HG03108 (cell line): ENCODE measurements around the gene PRKCB.
"Not testable (repeated sequence)": the region's sequence is repeated elsewhere in the genome, so short reads cannot be mapped to it uniquely, and the experiment has no call there.

ENCODE experiments used
- ATAC-seq: cut with Tn5 transposase; IDR thresholded peaks from one replicate; pipeline ENCODE4 v1.9.1; 2021; ENCODE audit warnings: moderate library complexity; ENCODE audit not compliant: unreplicated experiment

Gene PRKCB

GRCh38 chr16:23901178-23902033 lies 65.6 kb downstream of the PRKCB start:
- no peak for ATAC-seq

DNA sequence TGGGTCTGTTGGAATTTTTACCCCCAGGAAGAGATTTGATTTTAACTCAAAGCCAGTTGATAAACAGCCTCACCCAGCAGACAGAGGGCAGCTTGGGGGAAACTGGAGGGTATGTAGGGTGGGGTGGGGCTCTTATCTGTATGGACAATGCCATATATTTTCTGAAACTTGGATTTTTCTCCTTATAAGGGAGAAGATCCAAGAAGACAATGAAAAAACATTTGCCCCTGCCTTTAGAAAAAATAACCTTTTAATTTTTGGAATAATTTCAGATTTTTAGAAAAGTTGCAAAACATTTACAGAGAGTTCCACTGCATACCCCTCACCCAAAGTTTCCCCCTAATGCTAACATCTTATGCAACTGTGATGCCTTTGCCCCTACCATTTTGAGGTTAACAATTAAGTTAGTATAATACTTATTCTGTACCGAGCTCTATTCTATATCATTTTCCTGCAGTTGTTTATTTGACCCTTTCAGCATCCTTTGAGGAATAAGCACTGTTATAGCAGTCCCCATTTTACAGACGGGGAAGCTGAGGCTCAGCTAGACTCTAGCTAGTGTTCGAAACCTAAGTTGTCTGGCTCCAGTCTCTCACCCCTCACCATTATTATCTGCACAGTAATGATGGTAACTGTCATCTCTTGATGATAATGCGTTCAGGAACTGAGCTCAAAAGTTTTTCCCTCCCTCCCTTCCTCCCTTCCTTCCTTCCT lies 66.4 kb downstream of the PRKCB start:
- no peak for ATAC-seq

- ATAC-seq = no peak
Observed at GRCh38 chr16:23902748-23903414, 67.1 kb downstream of the PRKCB start.

GRCh38 chr16:23905027-23905426 lies 69.2 kb downstream of the PRKCB start:
- ATAC-seq = no peak

DNA sequence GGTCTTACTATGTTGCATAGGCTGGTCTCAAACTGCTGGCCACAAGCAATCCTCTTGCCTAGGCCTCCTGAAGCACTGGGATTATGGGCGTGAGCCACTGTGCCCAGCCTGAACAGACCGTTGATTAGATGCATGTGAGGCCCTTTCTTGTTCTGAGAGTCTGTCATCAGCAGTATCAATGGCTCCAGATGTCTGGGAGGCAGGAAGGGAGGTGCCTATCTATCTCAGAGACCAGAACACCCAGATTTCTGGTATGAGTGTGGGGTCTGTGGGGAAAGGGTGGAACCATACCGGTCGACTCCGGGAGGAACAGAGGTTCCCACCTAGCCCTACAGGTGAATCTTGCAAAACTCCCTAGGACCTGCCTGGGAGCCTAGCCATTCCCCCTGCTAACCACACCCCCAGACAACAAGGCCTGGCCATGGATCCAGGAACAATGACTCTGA lies 71.7 kb downstream of the PRKCB start:
- no peak for ATAC-seq

- ATAC-seq = no peak
Observed at GRCh38 chr16:23907903-23908302, 72.1 kb downstream of the PRKCB start.

DNA sequence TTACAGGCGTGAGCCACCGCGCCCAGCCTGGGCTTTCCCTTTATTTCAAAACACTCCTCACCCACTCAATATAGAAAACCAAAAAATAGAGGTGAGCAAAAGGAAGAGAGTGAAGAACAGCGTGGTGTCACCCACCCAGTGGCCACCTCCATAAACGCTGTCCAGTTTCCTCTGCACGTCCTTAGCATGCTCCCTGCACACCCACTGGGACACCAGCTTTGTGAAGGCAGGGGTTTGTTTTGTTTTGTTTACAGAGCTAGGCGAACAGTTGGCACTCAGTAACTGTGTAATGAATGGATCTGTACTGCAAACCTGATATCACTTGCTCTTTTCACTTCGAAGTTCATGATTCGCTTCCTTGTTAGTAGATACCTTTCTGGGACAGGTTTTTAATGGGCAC lies 73.0 kb downstream of the PRKCB start:
- ATAC-seq = no peak

DNA sequence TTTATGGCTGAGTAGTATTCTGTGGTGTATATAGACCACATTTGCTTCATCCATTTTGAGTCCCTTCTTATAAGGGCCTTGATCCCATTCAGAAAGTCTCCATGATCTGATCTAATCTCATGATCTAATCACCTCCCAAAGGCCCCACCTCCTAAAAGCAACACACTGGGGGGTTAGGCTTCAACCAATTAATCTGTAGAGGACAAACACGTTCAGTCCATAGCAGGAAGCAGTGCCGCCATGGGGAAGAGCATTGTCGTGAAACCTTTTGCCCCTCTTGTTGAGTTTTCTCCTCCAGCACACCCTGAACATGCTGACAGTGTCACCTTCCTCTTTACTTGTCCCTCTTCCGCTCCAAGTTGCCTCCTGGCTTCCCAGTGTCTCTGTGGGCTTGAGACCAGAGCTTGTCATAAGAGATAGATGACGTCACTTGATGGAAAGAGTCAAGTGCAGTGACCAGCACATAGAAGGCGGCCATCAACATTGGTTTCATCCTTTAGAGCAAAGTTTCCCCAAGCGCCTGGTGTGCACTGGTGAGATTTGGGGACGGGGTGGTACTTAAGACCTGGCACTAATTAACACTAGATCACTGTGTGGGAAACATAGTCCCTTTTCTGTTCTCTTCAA lies 74.1 kb downstream of the PRKCB start:
- ATAC-seq = no peak

DNA sequence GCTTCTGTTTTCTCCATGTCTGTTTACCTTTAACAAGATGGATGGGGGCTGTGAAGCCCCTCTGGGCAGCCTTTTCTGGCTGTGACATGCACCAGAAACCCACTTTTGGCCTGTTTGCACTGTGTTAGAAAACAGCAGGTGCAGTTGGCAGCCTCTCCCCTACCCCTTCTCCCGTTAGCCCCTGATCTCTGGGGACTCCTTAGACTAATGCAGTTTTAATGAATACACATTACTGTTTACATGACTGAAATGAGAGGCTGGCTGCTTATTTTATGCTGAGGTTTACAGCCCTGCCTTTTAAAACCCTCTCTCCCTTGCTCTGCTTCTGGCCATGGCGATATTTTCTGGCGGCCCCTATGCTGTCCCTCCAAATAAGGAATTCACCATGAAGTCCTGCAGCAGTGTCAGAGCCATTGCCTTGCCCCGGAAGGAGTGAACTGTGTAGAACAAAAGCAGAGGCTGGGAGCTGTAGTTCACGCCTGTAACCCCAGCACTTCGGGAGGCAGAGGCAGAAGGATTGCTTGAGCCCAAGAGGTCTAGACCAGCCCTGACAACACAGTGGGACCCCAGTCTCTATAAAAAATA lies 79.3 kb downstream of the PRKCB start:
- no peak for ATAC-seq

DNA sequence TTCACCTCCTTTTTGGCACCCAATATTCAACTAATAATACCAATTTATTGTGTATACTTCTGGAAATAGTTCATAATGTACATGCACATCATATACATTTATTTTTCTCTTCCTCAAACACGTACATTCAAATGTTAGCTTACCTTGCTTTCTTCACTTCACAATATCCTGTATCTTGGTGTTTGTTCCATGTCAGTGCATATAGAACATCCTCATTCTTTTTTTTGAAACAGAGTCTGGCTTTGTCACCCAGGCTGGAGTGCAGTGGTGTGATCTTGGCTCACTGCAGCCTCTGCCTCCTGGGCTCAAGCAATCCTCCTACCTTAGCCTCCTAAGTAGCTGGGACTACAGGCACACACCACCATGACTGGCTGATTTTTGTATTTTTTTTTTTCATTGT lies 80.8 kb downstream of the PRKCB start:
- ATAC-seq = not testable (repeated sequence)

DNA sequence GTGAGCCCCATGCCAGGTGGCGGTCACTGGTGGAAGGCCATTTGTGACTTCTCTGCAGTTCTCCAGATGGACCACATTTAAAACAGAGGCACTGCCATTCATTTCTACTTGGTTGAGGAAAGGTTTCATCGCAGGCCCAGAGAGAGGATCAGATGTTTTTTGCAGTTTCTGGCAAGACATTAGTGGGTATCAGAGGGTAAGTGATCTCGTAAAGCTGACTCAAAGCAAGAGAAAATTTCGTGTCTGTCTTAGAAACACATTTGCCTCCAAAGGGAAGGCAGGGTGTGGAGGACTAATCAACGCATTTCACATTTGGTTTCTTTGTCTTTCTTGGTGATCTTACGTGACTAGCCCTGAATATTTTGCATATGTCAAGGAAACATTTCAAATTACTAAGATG lies 81.8 kb downstream of the PRKCB start:
- no peak for ATAC-seq

GRCh38 chr16:23920446-23920845 lies 84.7 kb downstream of the PRKCB start:
- no peak for ATAC-seq

GRCh38 chr16:23920899-23921298 lies 85.1 kb downstream of the PRKCB start:
- no peak for ATAC-seq

DNA sequence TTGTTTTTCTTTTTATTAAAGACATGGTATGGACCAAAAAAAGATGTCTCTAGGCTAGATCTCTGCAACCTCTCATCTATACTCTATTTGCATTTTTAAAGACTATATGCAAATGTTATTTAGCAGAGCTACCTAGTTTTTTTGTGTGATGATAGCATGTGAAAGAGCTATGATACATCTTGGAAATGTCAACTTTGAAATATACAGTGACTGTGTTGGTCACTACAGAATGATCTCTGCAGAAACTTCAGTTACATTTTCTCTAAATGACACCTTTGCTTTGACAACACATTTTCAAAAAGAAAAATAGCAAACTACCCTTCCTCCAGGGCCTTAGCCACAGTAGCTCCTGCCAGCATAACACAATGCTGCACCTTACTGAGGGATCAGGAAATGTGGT lies 86.6 kb downstream of the PRKCB start:
- ATAC-seq = no peak

DNA sequence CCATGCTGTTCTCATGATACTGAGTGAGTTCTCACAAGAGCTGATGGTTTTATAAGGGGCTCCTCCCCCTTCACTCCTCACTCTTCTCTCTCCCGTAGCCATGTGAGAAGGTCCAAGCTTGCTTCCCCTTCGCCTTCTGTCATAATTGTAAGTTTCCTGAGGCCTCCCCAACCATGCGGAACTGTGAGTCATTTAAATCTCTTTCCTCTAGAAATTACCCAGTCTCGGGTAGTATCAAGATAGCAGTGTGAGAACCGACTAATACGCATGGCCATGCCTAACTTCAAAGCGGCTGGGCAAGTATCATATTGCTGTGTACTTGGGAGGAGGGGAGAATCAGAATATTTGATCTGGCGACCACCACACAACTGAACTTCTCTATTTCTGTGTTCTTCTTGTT lies 88.3 kb downstream of the PRKCB start:
- no peak for ATAC-seq

GRCh38 chr16:23927796-23928195 lies 92.0 kb downstream of the PRKCB start:
- ATAC-seq = no peak

- ATAC-seq = no peak
Observed at GRCh38 chr16:23929237-23929636, 93.5 kb downstream of the PRKCB start.

- ATAC-seq = no peak
Observed at GRCh38 chr16:23929856-23930255, 94.1 kb downstream of the PRKCB start.

GRCh38 chr16:23930791-23931190 lies 95.0 kb downstream of the PRKCB start:
- ATAC-seq = no peak

DNA sequence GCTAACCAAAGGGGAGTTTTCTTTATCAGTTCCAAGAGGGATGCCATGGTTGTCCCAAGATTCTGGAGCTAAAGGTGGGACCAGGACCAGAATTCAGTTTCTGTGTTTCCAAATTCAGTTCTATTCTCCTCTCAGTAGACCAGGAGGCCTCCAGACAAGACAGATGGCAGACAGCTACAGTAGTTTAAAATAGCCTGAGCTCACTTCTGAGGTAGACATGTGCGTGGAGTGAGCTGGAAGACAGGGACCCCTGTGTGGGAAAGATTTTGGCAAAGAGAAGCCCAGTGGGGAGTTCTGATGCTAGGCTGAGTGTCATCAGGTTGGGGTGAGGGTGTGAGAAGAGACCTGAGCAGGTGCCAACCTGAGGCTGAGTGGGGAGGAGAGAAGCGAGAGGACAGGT lies 95.4 kb downstream of the PRKCB start:
- no peak for ATAC-seq

GRCh38 chr16:23933650-23934049 lies 97.9 kb downstream of the PRKCB start:
- not testable (repeated sequence) for ATAC-seq
